ENCODE results near the gene WWC1. TPM values are rescaled to one million over a fixed set of nuclear protein-coding genes. Genes with fewer than 3 reads are reported as not detected.
A peak's percentile ranks its signal among the peaks of the same experiment; 100 is the strongest.

WWC1 gene
- total RNA-seq, 1 donor from 2014 or later = 48.6 TPM

DNA sequence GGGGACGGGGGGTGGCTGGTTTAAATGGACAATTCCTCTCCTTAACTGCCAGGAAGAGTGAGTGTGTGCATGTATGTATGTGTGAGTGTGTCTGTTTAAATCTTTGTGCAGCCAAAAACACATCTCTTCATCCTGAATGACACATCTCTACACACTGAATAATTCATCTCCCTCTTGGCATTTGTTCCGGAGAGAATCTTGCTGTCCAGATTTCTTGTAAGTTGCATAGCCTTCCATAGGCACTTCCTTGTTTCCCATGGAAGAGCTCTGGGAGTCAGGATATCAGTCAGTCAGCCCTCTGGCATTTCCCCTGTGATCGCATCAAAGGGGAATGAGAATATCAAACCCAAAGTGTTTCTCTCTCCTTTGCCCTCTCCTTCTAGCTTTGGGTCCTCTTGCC is 74.7 kb downstream of the WWC1 start:
- FAIRE-seq = peak; percentile 87
- Histone ChIP-seq H3K4me2 (ENCODE audit: low read length) (peak overlapping the region; percentile 74), H3K9ac (ENCODE audit: low read length) (peak overlapping the region; percentile 62), H3K4me1 (ENCODE audit: insufficient read depth, low read length) (peaks cover 31% of the 10 kb centered on the region), H3K27ac (ENCODE audit: low read depth, low read length) (peak overlapping the region; percentile 75), H4K20me1 (ENCODE audit: insufficient read depth, low read length) (no peaks in the 10 kb centered on the region), H3K79me2 (ENCODE audit: insufficient read depth, low read length) (no peaks in the 10 kb centered on the region), H3K4me3 (ENCODE audit: insufficient read depth, low read depth, low read length) (peak overlapping the region; percentile 3), H3K9me3 (ENCODE audit: insufficient read depth, low read depth, low read length) (no peaks in the 10 kb centered on the region), H2AFZ (ENCODE audit: low read depth, low read length) (peak overlapping the region; percentile 12), H3K27me3 (ENCODE audit: insufficient read depth, low read length) (no peaks in the 10 kb centered on the region), H3K36me3 (ENCODE audit: insufficient read depth, low read length) (no peaks in the 10 kb centered on the region)
- TF ChIP-seq, protein P1, sequence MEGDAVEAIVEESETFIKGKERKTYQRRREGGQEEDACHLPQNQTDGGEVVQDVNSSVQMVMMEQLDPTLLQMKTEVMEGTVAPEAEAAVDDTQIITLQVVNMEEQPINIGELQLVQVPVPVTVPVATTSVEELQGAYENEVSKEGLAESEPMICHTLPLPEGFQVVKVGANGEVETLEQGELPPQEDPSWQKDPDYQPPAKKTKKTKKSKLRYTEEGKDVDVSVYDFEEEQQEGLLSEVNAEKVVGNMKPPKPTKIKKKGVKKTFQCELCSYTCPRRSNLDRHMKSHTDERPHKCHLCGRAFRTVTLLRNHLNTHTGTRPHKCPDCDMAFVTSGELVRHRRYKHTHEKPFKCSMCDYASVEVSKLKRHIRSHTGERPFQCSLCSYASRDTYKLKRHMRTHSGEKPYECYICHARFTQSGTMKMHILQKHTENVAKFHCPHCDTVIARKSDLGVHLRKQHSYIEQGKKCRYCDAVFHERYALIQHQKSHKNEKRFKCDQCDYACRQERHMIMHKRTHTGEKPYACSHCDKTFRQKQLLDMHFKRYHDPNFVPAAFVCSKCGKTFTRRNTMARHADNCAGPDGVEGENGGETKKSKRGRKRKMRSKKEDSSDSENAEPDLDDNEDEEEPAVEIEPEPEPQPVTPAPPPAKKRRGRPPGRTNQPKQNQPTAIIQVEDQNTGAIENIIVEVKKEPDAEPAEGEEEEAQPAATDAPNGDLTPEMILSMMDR (IDR thresholded peaks at IDR 0.05; ENCODE audit: insufficient read depth, low read depth, low read length) = no peak
- no peak for TF ChIP-seq EZH2 (IDR thresholded peaks at IDR 0.05; ENCODE audit: insufficient read depth, low read length)
- Mint-ChIP-seq H3K9me3 (ENCODE audit: unreplicated experiment) (no peaks in the 10 kb centered on the region), H3K27me3 (ENCODE audit: low read depth, unreplicated experiment) (no peaks in the 10 kb centered on the region), H3K27ac (ENCODE audit: unreplicated experiment) (peak overlapping the region; percentile 90), H3K36me3 (ENCODE audit: low read depth, unreplicated experiment) (peaks cover under 1% of the 10 kb centered on the region), H3K4me1 (ENCODE audit: low read depth, unreplicated experiment) (peaks cover 43% of the 10 kb centered on the region), H3K4me3 (ENCODE audit: unreplicated experiment) (no peak overlapping the region)
- DNase-seq (ENCODE audit: low read depth) = peak; percentile 85

DNA sequence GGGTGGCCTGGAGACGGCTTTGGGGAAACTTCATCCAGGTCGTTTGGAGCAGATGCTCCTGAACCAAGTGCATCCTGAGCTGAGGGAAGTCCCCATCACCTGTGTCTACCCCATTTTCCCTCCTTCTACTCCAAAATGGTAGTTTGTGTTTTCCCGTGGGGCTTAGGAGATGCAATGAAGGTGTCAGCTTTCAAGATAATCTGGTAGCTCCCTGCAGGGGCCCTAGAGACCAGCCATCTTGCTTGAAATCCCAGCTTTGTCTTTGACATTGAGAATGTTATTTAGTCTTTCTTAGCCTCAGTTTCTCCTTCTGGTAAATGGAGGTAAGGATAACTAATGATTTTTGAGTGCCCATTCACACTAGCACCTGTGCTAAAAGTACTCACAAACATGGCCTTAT is 77.4 kb downstream of the WWC1 start:
- Histone ChIP-seq H3K27me3 (ENCODE audit: insufficient read depth, low read length) (no peaks in the 10 kb centered on the region), H3K9ac (ENCODE audit: low read length) (no peak overlapping the region), H3K9me3 (ENCODE audit: insufficient read depth, low read depth, low read length) (no peaks in the 10 kb centered on the region), H3K27ac (ENCODE audit: low read depth, low read length) (no peak overlapping the region), H3K4me2 (ENCODE audit: low read length) (no peak overlapping the region), H3K79me2 (ENCODE audit: insufficient read depth, low read length) (no peaks in the 10 kb centered on the region), H3K4me3 (ENCODE audit: insufficient read depth, low read depth, low read length) (no peak overlapping the region), H2AFZ (ENCODE audit: low read depth, low read length) (no peak overlapping the region), H3K4me1 (ENCODE audit: insufficient read depth, low read length) (peaks cover 27% of the 10 kb centered on the region), H3K36me3 (ENCODE audit: insufficient read depth, low read length) (no peaks in the 10 kb centered on the region), H4K20me1 (ENCODE audit: insufficient read depth, low read length) (no peaks in the 10 kb centered on the region)
- DNase-seq (ENCODE audit: low read depth) (no peak), FAIRE-seq (no peak)
- Mint-ChIP-seq H3K4me3 (ENCODE audit: unreplicated experiment) (no peak overlapping the region), H3K4me1 (ENCODE audit: low read depth, unreplicated experiment) (peaks cover 35% of the 10 kb centered on the region), H3K27ac (ENCODE audit: unreplicated experiment) (no peak overlapping the region), H3K9me3 (ENCODE audit: unreplicated experiment) (no peaks in the 10 kb centered on the region), H3K27me3 (ENCODE audit: low read depth, unreplicated experiment) (no peaks in the 10 kb centered on the region), H3K36me3 (ENCODE audit: low read depth, unreplicated experiment) (no peaks in the 10 kb centered on the region)
- no peak for TF ChIP-seq EZH2 (IDR thresholded peaks at IDR 0.05; ENCODE audit: insufficient read depth, low read length)

DNA sequence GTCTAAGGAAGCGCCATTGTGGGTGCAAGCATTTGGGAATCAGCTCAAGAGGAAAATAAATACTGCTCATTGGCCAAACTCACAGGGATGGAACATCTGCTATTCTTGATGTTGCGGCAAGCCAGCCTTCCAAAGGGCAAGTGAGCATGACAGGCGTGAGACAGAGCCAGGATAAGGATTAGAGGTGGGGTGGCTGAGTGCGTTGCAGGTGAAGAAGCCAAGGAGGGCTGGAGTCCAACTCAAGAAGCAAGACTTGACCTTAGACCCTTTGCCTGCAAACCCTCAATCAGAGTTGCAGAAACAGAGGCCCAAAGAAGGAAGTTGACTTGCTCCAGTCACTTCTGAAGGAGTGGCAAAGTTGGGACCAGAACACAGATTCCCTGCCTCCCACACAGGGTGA is 79.4 kb downstream of the WWC1 start:
- Mint-ChIP-seq H3K27ac (ENCODE audit: unreplicated experiment) (no peak overlapping the region), H3K36me3 (ENCODE audit: low read depth, unreplicated experiment) (no peaks in the 10 kb centered on the region)
- no peak for FAIRE-seq

More for the DNA sequence above, 79.4 kb downstream of the WWC1 start:
- Histone ChIP-seq H3K36me3 (ENCODE audit: insufficient read depth, low read length) (no peaks in the 10 kb centered on the region), H3K9ac (ENCODE audit: low read length) (no peak overlapping the region), H3K27ac (ENCODE audit: low read depth, low read length) (no peak overlapping the region), H3K27me3 (ENCODE audit: insufficient read depth, low read length) (no peaks in the 10 kb centered on the region), H3K9me3 (ENCODE audit: insufficient read depth, low read depth, low read length) (no peaks in the 10 kb centered on the region), H3K4me2 (ENCODE audit: low read length) (no peak overlapping the region), H3K4me3 (ENCODE audit: insufficient read depth, low read depth, low read length) (no peak overlapping the region), H4K20me1 (ENCODE audit: insufficient read depth, low read length) (no peaks in the 10 kb centered on the region), H2AFZ (ENCODE audit: low read depth, low read length) (no peak overlapping the region), H3K4me1 (ENCODE audit: insufficient read depth, low read length) (peaks cover 7% of the 10 kb centered on the region), H3K79me2 (ENCODE audit: insufficient read depth, low read length) (no peaks in the 10 kb centered on the region)
- Mint-ChIP-seq H3K27me3 (ENCODE audit: low read depth, unreplicated experiment) (no peaks in the 10 kb centered on the region), H3K4me1 (ENCODE audit: low read depth, unreplicated experiment) (peaks cover 16% of the 10 kb centered on the region), H3K9me3 (ENCODE audit: unreplicated experiment) (no peaks in the 10 kb centered on the region), H3K4me3 (ENCODE audit: unreplicated experiment) (no peak overlapping the region)
- TF ChIP-seq, protein P1 (IDR thresholded peaks at IDR 0.05; ENCODE audit: insufficient read depth, low read depth, low read length) = no peak
- TF ChIP-seq EZH2 (IDR thresholded peaks at IDR 0.05; ENCODE audit: insufficient read depth, low read length) = no peak
- no peak for DNase-seq (ENCODE audit: low read depth)
